Gastrocnemius medialis (tissue), 4 donors: ENCODE data around the gene TLR9.
"Not testable (repeated sequence)": the region's sequence is repeated elsewhere in the genome, so short reads cannot be mapped to it uniquely, and the experiment has no call there.

Source experiments
- POLR2A ChIP-seq, 2 donors: fragments of 450-650 bp; IDR thresholded peaks; one replicate each; pipeline ENCODE4 v1.6.1; 2017; ENCODE audit warnings: antibody characterized with exemption in 2 of 2, mild to moderate bottlenecking in 2 of 2, moderate library complexity in 2 of 2
- TF ChIP-seq, protein P1 (sequence below), 5 experiments: fragments of 450-650 bp in 3 of 5; fragments of 200-600 bp in 2 of 5; sonication (generic) in 2 of 5; IDR thresholded peaks in 4 of 5; conservative IDR thresholded peaks in 1 of 5; 1 replicate in 4 of 5; 2 replicates in 1 of 5; pipeline ENCODE4 v1.5.1; 2016 to 2019; ENCODE audit warnings: antibody characterized with exemption in 5 of 5, mild to moderate bottlenecking in 3 of 5, moderate library complexity in 3 of 5

DNA sequence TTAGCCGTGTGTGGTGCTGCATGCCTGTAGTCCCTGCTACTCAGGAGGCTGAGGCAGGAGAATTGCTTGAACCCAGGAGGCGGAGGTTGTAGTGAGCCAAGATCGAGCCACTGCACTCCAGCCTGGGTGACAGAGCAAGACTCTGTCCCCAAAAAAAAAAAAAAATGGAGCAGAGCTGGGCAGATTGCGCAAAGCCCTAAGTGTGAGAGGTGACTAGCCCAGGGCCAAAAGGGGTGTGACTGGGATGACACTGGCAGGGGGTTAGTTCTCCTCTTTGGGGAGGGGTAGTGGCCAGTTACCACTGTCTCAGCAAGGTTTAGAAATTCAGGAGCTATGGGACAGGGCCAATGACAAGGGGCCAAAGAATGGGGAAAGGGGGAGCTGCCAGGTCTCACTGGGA lies 47.3 kb downstream of the TLR9 start:
- TF ChIP-seq, protein P1, sequence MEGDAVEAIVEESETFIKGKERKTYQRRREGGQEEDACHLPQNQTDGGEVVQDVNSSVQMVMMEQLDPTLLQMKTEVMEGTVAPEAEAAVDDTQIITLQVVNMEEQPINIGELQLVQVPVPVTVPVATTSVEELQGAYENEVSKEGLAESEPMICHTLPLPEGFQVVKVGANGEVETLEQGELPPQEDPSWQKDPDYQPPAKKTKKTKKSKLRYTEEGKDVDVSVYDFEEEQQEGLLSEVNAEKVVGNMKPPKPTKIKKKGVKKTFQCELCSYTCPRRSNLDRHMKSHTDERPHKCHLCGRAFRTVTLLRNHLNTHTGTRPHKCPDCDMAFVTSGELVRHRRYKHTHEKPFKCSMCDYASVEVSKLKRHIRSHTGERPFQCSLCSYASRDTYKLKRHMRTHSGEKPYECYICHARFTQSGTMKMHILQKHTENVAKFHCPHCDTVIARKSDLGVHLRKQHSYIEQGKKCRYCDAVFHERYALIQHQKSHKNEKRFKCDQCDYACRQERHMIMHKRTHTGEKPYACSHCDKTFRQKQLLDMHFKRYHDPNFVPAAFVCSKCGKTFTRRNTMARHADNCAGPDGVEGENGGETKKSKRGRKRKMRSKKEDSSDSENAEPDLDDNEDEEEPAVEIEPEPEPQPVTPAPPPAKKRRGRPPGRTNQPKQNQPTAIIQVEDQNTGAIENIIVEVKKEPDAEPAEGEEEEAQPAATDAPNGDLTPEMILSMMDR (IDR thresholded peaks at IDR 0.05 in 4 of 5, conservative IDR thresholded peaks at IDR 0.05 in 1 of 5), result not testable (repeated sequence)
- TF ChIP-seq POLR2A (IDR thresholded peaks at IDR 0.05), result not testable (repeated sequence)
